Tibial nerve (tissue), 3 donors: ENCODE data around the gene SENP6.

ENCODE experiments used
- POLR2A ChIP-seq, 2 donors: fragments of 450-650 bp; IDR thresholded peaks; one replicate each; pipeline ENCODE4 v1.6.1; 2017; ENCODE audit warnings: antibody characterized with exemption in 2 of 2, mild to moderate bottlenecking in 2 of 2, moderate library complexity in 2 of 2
- TF ChIP-seq, protein P1 (sequence below), 5 experiments: fragments of 200-600 bp in 3 of 5; fragments of 450-650 bp in 2 of 5; sonication (generic) in 3 of 5; IDR thresholded peaks; one replicate each; pipeline ENCODE4 v1.5.1; 2016 to 2019; ENCODE audit warnings: antibody characterized with exemption in 5 of 5, mild to moderate bottlenecking in 3 of 5, moderate library complexity in 2 of 5

DNA sequence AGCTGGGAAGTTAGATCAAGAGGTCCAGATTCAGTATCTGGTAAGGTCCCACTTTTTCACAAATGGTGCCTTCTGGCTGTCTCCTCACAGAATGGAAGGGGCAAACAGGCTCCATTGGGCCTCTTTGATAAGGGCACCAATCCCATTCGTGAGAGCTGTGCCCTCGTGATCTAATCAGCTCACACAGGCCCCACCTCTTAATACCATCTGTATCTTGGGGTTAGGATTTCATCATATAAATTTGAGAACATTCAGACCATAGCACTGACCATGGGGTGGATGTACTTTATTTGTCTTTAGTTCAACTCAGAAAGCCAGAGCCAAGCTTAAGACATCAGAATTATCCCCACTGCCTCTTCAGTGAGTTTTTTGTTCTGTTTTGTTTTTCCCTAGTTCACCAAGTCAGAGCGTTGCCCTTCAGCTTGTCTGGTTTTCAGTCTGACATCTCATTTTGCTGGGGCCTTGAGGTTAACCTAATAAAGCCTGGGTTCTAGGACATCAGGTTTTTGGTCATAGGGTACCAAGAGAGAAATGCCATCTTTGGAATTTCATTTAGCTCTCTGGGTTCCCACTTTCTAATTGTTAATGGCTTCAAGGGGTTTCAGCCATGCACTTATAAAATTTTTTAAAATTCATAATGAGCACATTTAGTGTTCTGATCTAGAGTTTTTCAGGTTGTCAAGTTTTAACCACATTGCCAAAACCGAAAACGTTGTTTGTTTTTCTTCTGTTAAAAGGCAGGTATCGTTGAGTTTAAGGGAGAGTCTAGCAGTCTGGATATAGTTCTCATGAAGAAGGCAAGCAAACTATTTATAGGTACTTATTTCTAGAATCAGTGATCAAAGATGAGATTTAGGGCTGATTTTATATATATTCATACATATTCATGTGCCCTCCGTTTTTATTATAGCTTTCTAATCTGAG, 19.0 kb downstream of the SENP6 start:
- TF ChIP-seq, protein P1, sequence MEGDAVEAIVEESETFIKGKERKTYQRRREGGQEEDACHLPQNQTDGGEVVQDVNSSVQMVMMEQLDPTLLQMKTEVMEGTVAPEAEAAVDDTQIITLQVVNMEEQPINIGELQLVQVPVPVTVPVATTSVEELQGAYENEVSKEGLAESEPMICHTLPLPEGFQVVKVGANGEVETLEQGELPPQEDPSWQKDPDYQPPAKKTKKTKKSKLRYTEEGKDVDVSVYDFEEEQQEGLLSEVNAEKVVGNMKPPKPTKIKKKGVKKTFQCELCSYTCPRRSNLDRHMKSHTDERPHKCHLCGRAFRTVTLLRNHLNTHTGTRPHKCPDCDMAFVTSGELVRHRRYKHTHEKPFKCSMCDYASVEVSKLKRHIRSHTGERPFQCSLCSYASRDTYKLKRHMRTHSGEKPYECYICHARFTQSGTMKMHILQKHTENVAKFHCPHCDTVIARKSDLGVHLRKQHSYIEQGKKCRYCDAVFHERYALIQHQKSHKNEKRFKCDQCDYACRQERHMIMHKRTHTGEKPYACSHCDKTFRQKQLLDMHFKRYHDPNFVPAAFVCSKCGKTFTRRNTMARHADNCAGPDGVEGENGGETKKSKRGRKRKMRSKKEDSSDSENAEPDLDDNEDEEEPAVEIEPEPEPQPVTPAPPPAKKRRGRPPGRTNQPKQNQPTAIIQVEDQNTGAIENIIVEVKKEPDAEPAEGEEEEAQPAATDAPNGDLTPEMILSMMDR (IDR thresholded peaks at IDR 0.05) = no peak
- TF ChIP-seq POLR2A (IDR thresholded peaks at IDR 0.05) = no peak
